A549 (cell line): ENCODE measurements around the gene NDUFB11. TPM values are rescaled to one million over a fixed set of nuclear protein-coding genes. Genes with fewer than 3 reads are reported as not detected.

Experiments
- ATAC-seq, 2 experiments: fragments of 200-7000 bp in 1 of 2; fragments of >200 bp in 1 of 2; cut with Nextera tagmentation in 1 of 2; cut with Tn5 transposase in 1 of 2; 3 replicates each; pipeline versions ENCODE4 v1.8.0 to v1.9.1; 2018 to 2020; ENCODE audit warnings: mild to moderate bottlenecking in 1 of 2, moderate library complexity in 1 of 2
- CTCF ChIA-PET: fragments of 300-600 bp; sonication (Branson Sonifier 250); formaldehyde crosslinking; extraction: SDS; loops from one replicate; lab custom pipeline; 2021; ENCODE audit warnings: antibody characterized with exemption, inconsistent platforms; lab: Yijun Ruan, JAX
- POLR2A ChIA-PET: fragments of 350-600 bp; formaldehyde crosslinking; extraction: SDS; loops from one replicate; lab custom pipeline; 2021; ENCODE audit warnings: antibody characterized with exemption, inconsistent platforms; lab: Yijun Ruan, JAX
- DNase-seq, 2 experiments: peaks; one replicate each; pipeline versions ENCODE4 v3.0.0 to v3.0.0-alpha.2; 2011 to 2016; ENCODE audit warnings: low read depth in 1 of 2, low spot score in 1 of 2
- FAIRE-seq: peaks from 2 replicates; lab custom pipeline; 2011; peaks lifted over from hg19 to GRCh38; lab: Jason Lieb, UNC
- H3K27ac ChIP-seq, 2 experiments: fragments of >200 bp; sonication (Bioruptor Twin); formaldehyde crosslinking; 3 replicates each; pipeline ENCODE4 v1.5.1; 2016 to 2017
- H3K4me1 ChIP-seq: fragments of >200 bp; sonication (Bioruptor Twin); formaldehyde crosslinking; 3 replicates; pipeline ENCODE4 v1.6.1; 2016
- H3K4me2 ChIP-seq: fragments of >200 bp; sonication (Bioruptor Twin); formaldehyde crosslinking; 3 replicates; pipeline ENCODE4 v1.6.1; 2016
- H3K4me3 ChIP-seq: fragments of >200 bp; sonication (Bioruptor Twin); formaldehyde crosslinking; 3 replicates; pipeline ENCODE4 v1.5.1; 2016
- H3K9me3 ChIP-seq: fragments of >200 bp; sonication (Bioruptor Twin); formaldehyde crosslinking; 3 replicates; pipeline ENCODE4 v1.6.1; 2016
- BHLHE40 ChIP-seq: IDR thresholded peaks from 2 replicates; pipeline ENCODE4 v1.6.1; 2012; ENCODE audit warnings: low read depth, low read length, inconsistent platforms
- CBX2 ChIP-seq: fragments of 200-600 bp; sonication (generic); IDR thresholded peaks from 2 replicates; pipeline ENCODE4 v1.6.1; 2016; ENCODE audit warnings: low read depth, mild to moderate bottlenecking, borderline replicate concordance
- CEBPB ChIP-seq, 2 experiments: fragments of >200 bp in 1 of 2; sonication (Bioruptor Twin) in 1 of 2; formaldehyde crosslinking in 1 of 2; IDR thresholded peaks; 2 replicates each; pipeline ENCODE4 v1.6.1; 2012 to 2016
- CHD2 ChIP-seq: fragments of 150-350 bp; IDR thresholded peaks from 2 replicates; pipeline ENCODE4 v1.6.1; 2014; ENCODE audit warnings: low read length; ENCODE audit not compliant: partially characterized antibody
- CHD4 ChIP-seq: fragments of 200-600 bp; sonication (generic); IDR thresholded peaks from 2 replicates; pipeline ENCODE4 v1.6.1; 2016; ENCODE audit warnings: antibody characterized with exemption, mild to moderate bottlenecking, borderline replicate concordance
- EHMT2 ChIP-seq: fragments of 200-600 bp; sonication (generic); IDR thresholded peaks from 2 replicates; pipeline ENCODE4 v1.6.1; 2016; ENCODE audit warnings: antibody characterized with exemption, low read depth, mild to moderate bottlenecking, moderate library complexity
- EP300 ChIP-seq, 2 experiments: fragments of >200 bp; sonication (Bioruptor Twin); formaldehyde crosslinking; IDR thresholded peaks; 2 replicates in 1 of 2; 3 replicates in 1 of 2; pipeline ENCODE4 v1.6.1; 2016 to 2017
- ESRRA ChIP-seq: fragments of 150-350 bp; IDR thresholded peaks from 2 replicates; pipeline ENCODE4 v1.6.1; 2014; ENCODE audit warnings: mild to moderate bottlenecking, low read length, borderline replicate concordance
- FOSB ChIP-seq: fragments of 250-450 bp; sonication (Bioruptor Pico); IDR thresholded peaks from 2 replicates; pipeline ENCODE4 v1.5.0; 2020; ENCODE audit warnings: mild to moderate bottlenecking, moderate library complexity
- FOSL2 ChIP-seq, 2 experiments: fragments of 450-650 bp in 1 of 2; fragments of >200 bp in 1 of 2; sonication (Bioruptor Twin) in 1 of 2; formaldehyde crosslinking; IDR thresholded peaks; 2 replicates each; pipeline versions ENCODE4 v1.5.0 to v1.6.1; 2016 to 2020; ENCODE audit warnings: mild to moderate bottlenecking in 1 of 2, moderate library complexity in 1 of 2
- FOXS1 ChIP-seq: fragments of 250-450 bp; sonication (Bioruptor Pico); IDR thresholded peaks from 2 replicates; pipeline ENCODE4 v1.5.0; 2020; ENCODE audit warnings: mild to moderate bottlenecking, moderate library complexity
- GATA3 ChIP-seq: IDR thresholded peaks from 2 replicates; pipeline ENCODE4 v1.6.1; 2012; ENCODE audit warnings: borderline replicate concordance
- HOXA7 ChIP-seq: fragments of 250-450 bp; sonication (Bioruptor Pico); IDR thresholded peaks from 2 replicates; pipeline ENCODE4 v1.5.0; 2020; ENCODE audit warnings: mild to moderate bottlenecking, moderate library complexity
- HOXB13 ChIP-seq: fragments of 250-450 bp; sonication (Bioruptor Pico); IDR thresholded peaks from 2 replicates; pipeline ENCODE4 v1.5.0; 2020; ENCODE audit warnings: low read depth, mild to moderate bottlenecking, moderate library complexity
- HOXB5 ChIP-seq: fragments of 250-450 bp; sonication (Bioruptor Pico); IDR thresholded peaks from 2 replicates; pipeline ENCODE4 v1.5.0; 2020; ENCODE audit warnings: mild to moderate bottlenecking, moderate library complexity
- JUN ChIP-seq, 2 experiments: fragments of >200 bp; sonication (Bioruptor Twin); formaldehyde crosslinking; IDR thresholded peaks; 2 replicates in 1 of 2; 3 replicates in 1 of 2; pipeline ENCODE4 v1.6.1; 2016 to 2017
- JUNB ChIP-seq: fragments of >200 bp; sonication (Bioruptor Twin); formaldehyde crosslinking; IDR thresholded peaks from 2 replicates; pipeline ENCODE4 v1.6.1; 2016
- MAFK ChIP-seq: fragments of 450-650 bp; IDR thresholded peaks from 2 replicates; pipeline ENCODE4 v1.6.1; 2014; ENCODE audit not compliant: partially characterized antibody
- MYC ChIP-seq: IDR thresholded peaks from 2 replicates; pipeline ENCODE4 v1.6.1; 2012; ENCODE audit warnings: mild to moderate bottlenecking, inconsistent platforms, low read length, improper control_type of control experiment, borderline replicate concordance
- NPAS2 ChIP-seq: fragments of 250-450 bp; sonication (Bioruptor Pico); IDR thresholded peaks from 2 replicates; pipeline ENCODE4 v1.8.0; 2022; ENCODE audit warnings: mild to moderate bottlenecking, moderate library complexity, borderline replicate concordance
- PHF8 ChIP-seq: fragments of 200-600 bp; sonication (generic); IDR thresholded peaks from 2 replicates; pipeline ENCODE4 v1.6.1; 2016; ENCODE audit warnings: low read depth, mild to moderate bottlenecking, antibody characterized with exemption, moderate library complexity, borderline replicate concordance
- POLR2A ChIP-seq: IDR thresholded peaks from 2 replicates; pipeline ENCODE4 v1.6.1; 2012; ENCODE audit warnings: mild to moderate bottlenecking, low read length
- RAD21 ChIP-seq, 2 experiments: fragments of >200 bp in 1 of 2; sonication (Bioruptor Twin) in 1 of 2; formaldehyde crosslinking in 1 of 2; IDR thresholded peaks in 1 of 2; conservative IDR thresholded peaks in 1 of 2; 2 replicates in 1 of 2; 3 replicates in 1 of 2; pipeline ENCODE4 v1.6.1; 2012 to 2018; ENCODE audit warnings: inconsistent platforms in 1 of 2
- RARB ChIP-seq: fragments of 250-450 bp; sonication (Bioruptor Pico); IDR thresholded peaks from 2 replicates; pipeline ENCODE4 v1.8.0; 2021; ENCODE audit warnings: mild to moderate bottlenecking, moderate library complexity
- SMC3 ChIP-seq: fragments of >200 bp; sonication (Bioruptor Twin); formaldehyde crosslinking; IDR thresholded peaks from 3 replicates; pipeline ENCODE4 v1.6.1; 2018; ENCODE audit warnings: inconsistent platforms
- SREBF2 ChIP-seq: fragments of 450-650 bp; IDR thresholded peaks from 2 replicates; pipeline ENCODE4 v1.6.1; 2014; ENCODE audit warnings: mild to moderate bottlenecking, moderate library complexity
- ZNF302 ChIP-seq: fragments of 250-450 bp; sonication (Bioruptor Pico); IDR thresholded peaks from 2 replicates; pipeline ENCODE4 v1.9.0; 2021; ENCODE audit warnings: inconsistent platforms, mild to moderate bottlenecking, moderate library complexity
- WGBS: methylation state at CpG from one replicate; pipeline ENCODE4 v1.1.6; 2017; ENCODE audit errors: missing lambda C conversion rate; 5-methylcytosine and 5-hydroxymethylcytosine counted together
- polyA plus RNA-seq, 4 experiments: library from polyadenylated mRNA; depleted of rRNA in 3 of 4; stranded (reverse); fragments of >200 nt; fragmentation: RNase III in 1 of 4; extraction: RNeasy Plus Mini Kit Qiagen cat#74134 plus additional on column Dnase treatment in 1 of 4; gene quantifications; 2 replicates in 3 of 4; 3 replicates in 1 of 4; pipeline ENCODE4 v1.2.3, GENCODE V29; 2011 to 2017
- TF ChIP-seq, protein P1 (sequence below): fragments of >200 bp; sonication (Bioruptor Twin); formaldehyde crosslinking; IDR thresholded peaks from 3 replicates; pipeline ENCODE4 v1.5.1; 2016
- TF ChIP-seq, protein P2 (sequence below): IDR thresholded peaks from 2 replicates; pipeline ENCODE4 v1.6.1; 2012
- TF ChIP-seq, protein P3 (sequence below): fragments of >200 bp; sonication (Bioruptor Twin); formaldehyde crosslinking; IDR thresholded peaks from 3 replicates; pipeline ENCODE4 v1.6.1; 2016
- TF ChIP-seq, protein P4 (sequence below): IDR thresholded peaks from 2 replicates; pipeline ENCODE4 v1.6.1; 2012; ENCODE audit warnings: low read depth, borderline replicate concordance

The NDUFB11 gene
- polyA plus RNA-seq, 2 of the 4 experiments (the other 2 are of a cell fraction): 84.5 to 147 TPM

DNA sequence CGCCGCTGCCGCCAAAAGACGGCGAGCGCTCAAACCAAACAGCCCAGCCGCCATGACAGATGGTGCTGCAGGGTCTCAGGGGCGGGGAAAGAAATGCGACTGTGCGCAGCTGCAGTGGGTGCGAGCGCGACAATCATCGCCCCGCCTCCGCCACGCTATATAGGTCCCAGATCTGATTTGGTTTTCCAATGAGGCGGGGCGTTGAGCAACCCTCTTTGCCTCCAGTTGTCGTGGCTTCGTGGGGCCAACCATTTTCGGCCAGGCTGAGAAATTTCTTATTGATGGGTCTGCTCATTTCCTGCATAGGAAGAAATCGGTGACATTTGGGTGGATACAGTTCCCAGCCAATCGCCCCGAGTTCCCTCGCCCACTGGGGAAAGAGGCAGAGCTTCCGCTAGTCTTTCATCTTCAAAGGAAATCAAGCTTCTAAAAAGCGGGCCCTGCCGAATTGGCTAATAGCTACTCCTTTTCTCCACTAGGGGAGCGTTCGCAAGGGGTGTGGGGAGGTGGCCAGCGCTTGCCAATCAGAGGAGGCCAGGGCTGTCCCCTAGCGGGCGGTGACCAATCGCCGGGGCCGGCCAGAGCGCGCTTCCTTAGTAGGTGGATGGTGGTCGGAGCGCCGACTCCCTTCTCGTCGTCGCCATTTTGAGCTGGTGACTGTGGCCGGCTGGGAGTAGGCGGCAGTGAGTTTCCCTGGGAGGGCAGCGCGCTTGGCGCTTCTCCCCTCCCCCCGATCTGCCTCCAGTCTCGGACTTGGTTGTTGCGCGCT is at the start of gene NDUFB11, which contains the start of gene RBM10 (continued):
- TF ChIP-seq, protein P1, sequence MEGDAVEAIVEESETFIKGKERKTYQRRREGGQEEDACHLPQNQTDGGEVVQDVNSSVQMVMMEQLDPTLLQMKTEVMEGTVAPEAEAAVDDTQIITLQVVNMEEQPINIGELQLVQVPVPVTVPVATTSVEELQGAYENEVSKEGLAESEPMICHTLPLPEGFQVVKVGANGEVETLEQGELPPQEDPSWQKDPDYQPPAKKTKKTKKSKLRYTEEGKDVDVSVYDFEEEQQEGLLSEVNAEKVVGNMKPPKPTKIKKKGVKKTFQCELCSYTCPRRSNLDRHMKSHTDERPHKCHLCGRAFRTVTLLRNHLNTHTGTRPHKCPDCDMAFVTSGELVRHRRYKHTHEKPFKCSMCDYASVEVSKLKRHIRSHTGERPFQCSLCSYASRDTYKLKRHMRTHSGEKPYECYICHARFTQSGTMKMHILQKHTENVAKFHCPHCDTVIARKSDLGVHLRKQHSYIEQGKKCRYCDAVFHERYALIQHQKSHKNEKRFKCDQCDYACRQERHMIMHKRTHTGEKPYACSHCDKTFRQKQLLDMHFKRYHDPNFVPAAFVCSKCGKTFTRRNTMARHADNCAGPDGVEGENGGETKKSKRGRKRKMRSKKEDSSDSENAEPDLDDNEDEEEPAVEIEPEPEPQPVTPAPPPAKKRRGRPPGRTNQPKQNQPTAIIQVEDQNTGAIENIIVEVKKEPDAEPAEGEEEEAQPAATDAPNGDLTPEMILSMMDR: peak; percentile 43
- TF ChIP-seq FOXS1 (CRISPR knock-in tag) (no peak), RARB (CRISPR knock-in tag) (no peak)

DNA sequence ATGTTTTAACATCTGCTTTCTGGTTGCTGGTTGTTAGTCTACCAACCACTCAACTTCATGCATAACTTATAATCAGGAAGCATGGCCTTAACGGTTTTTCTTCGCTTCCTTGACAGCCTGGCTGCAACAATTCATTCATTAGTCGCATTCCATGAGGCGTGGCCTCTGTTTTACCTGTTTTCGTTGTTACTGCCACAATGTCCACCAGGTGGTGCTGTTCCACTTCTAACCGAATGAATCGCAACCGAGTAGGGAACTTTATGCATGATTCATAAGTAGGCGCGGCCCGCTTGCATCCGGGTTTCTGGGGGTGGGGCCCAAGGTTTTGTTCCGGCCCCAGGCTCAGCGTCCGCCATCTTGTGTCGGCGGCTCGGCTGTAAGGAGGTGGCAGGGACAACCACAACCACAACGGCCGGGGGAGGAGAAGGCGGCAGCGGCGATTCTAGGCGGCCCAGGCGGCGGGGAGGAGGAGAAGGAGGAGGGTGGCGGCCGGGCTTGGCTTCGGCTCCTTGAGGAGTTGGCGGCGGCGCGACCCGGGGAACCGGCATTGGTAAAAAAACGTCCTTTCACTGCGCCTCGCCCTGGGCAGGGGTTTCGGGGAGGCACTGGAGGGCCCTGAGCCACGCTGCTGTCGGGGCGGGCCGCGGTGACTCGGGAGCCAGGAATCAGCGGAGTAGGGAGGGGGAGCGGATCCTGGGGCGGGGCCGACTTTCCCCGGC is 49.1 kb upstream of the NDUFB11 start, which contains the start of gene UBA1:
Gene UBA1, plus strand, starts transcription at position 355 of the 719 bp plus-strand sequence. CDS start 4,974 bp downstream, outside the sequence.
- FAIRE-seq (peak; percentile 92), DNase-seq (peak; percentile 88 to 96), ATAC-seq (peak; percentile 70 to 84)
- ChIA-PET CTCF (interaction anchor here (0.7 to 7.7 kb wide), 8 partner anchors 9 to 332 kb away, joined by 3 to 52 read pairs (median 4); no protein-coding TSS in a partner anchor), POLR2A (no interaction called here)
- H3K27ac ChIP-seq: peak within 1 kb of the TSS; percentile 99
- TF ChIP-seq, protein P2, sequence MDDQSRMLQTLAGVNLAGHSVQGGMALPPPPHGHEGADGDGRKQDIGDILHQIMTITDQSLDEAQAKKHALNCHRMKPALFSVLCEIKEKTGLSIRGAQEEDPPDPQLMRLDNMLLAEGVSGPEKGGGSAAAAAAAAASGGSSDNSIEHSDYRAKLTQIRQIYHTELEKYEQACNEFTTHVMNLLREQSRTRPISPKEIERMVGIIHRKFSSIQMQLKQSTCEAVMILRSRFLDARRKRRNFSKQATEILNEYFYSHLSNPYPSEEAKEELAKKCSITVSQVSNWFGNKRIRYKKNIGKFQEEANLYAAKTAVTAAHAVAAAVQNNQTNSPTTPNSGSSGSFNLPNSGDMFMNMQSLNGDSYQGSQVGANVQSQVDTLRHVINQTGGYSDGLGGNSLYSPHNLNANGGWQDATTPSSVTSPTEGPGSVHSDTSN: no peak
- no peak for TF ChIP-seq EHMT2
- no peak for TF ChIP-seq BHLHE40
- TF ChIP-seq MAFK: no peak
- no peak for TF ChIP-seq HOXB13
- no peak for TF ChIP-seq NPAS2
- no peak for TF ChIP-seq FOSL2 (IDR thresholded peaks at IDR 0.05)
- TF ChIP-seq FOSL2 (CRISPR knock-in tag; IDR thresholded peaks at IDR 0.05): peak; percentile 82
- TF ChIP-seq HOXB5: no peak
- no peak for TF ChIP-seq CHD4
- TF ChIP-seq MYC: no peak
- TF ChIP-seq CBX2: no peak
- TF ChIP-seq, protein P1: peak; percentile 78
- no peak for TF ChIP-seq GATA3
- TF ChIP-seq SMC3: peak; percentile 85
- TF ChIP-seq ZNF302 (CRISPR knock-in tag): no peak
- no peak for TF ChIP-seq FOSB (CRISPR knock-in tag)
- TF ChIP-seq JUN (IDR thresholded peaks at IDR 0.05): peak; percentile 58 to 83; a peak in 4 of 5 replicates
- TF ChIP-seq SREBF2: no peak
- peak; percentile 62 for TF ChIP-seq PHF8
- TF ChIP-seq, protein P3, sequence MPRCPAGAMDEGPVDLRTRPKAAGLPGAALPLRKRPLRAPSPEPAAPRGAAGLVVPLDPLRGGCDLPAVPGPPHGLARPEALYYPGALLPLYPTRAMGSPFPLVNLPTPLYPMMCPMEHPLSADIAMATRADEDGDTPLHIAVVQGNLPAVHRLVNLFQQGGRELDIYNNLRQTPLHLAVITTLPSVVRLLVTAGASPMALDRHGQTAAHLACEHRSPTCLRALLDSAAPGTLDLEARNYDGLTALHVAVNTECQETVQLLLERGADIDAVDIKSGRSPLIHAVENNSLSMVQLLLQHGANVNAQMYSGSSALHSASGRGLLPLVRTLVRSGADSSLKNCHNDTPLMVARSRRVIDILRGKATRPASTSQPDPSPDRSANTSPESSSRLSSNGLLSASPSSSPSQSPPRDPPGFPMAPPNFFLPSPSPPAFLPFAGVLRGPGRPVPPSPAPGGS: peak; percentile 34; the same call in 1 of the 3 replicates
- peak; percentile 85 to 89 for TF ChIP-seq RAD21 (conservative IDR thresholded peaks at IDR 0.05 in 1 of 2, IDR thresholded peaks at IDR 0.05 in 1 of 2)
- TF ChIP-seq HOXA7: no peak
- TF ChIP-seq POLR2A: peak; percentile 91
- TF ChIP-seq, protein P4, sequence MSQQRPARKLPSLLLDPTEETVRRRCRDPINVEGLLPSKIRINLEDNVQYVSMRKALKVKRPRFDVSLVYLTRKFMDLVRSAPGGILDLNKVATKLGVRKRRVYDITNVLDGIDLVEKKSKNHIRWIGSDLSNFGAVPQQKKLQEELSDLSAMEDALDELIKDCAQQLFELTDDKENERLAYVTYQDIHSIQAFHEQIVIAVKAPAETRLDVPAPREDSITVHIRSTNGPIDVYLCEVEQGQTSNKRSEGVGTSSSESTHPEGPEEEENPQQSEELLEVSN: no peak
- TF ChIP-seq ESRRA: no peak
- no peak for TF ChIP-seq EP300 (IDR thresholded peaks at IDR 0.05)
- TF ChIP-seq JUNB: no peak
- TF ChIP-seq CEBPB (IDR thresholded peaks at IDR 0.05): no peak
- TF ChIP-seq CHD2: no peak
- H3K9me3 ChIP-seq: no peaks in the 10 kb centered on the region
- H3K4me2 ChIP-seq: peak within 1 kb of the TSS; percentile 97
- H3K4me3 ChIP-seq: peak within 1 kb of the TSS; percentile 93
- under 1% methylated on average over 12 of the region's 50 CpGs for WGBS
- peaks cover 42% of the 10 kb centered on the region for H3K4me1 ChIP-seq
